LNCAP (cell line): ENCODE results near the gene SRRM4.

Experiments
- CTCF ChIP-seq: fragments of 450-650 bp; IDR thresholded peaks from 2 replicates; pipeline ENCODE4 v1.5.1; 2017; ENCODE audit warnings: mild to moderate bottlenecking

SRRM4 gene

DNA sequence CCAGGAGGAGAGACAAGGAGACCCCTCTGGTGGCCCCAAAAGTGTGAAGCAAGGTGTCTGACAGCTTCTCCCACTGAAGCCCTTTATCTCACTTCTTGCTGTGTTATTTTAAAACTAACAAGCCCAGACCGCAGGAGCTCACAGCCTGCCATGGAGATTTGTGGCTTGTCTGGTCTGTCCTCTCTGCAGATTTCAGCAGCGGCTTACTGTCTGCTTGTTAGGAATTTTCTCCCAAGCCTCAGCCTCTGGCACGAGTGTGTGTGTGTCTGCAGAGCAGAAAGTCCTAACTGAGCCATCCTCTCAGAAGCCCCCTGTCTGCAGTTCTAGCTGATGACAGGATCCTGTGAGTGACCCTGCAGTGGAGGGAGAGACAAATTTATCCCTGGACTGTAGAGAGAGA, 109.5 kb downstream of the SRRM4 start:
- no peak for TF ChIP-seq CTCF

DNA sequence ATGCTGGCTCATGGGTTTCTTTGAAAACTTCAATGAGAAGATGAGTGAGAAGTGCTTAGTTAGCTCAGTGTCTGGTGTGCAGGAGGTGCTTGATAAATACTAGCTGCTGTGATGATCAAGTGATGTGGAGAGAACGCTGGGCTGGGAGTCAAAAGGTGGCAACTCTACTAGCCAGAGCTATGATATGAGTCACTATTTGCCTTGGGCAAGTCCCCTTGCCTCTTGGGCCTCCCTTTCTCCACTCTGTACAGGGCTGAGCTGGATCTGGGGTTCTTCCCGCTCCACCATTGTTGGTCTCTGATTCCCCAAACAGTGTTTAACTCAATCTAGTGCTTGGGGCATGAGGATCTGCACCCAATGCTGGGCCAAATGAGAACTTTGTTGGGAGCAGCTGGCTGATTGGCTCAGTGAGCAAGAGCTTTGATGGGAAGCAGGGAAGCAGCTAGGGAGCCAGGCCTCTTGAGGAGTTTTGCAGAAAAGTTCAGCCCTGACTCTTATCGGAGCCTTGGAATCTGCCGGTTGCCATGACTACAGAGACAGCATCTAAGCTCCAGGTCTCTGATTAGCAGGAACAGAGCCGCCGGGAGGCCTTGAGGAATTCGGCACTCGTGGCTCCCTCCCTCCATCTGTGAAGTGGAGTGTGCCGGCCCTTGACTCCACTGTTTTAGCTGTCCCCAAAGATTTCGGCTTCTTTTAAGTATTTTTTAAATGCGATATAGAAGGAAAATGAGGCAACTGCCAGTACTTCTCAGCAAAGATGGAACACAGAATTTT, 115.3 kb downstream of the SRRM4 start:
- TF ChIP-seq CTCF = no peak

DNA sequence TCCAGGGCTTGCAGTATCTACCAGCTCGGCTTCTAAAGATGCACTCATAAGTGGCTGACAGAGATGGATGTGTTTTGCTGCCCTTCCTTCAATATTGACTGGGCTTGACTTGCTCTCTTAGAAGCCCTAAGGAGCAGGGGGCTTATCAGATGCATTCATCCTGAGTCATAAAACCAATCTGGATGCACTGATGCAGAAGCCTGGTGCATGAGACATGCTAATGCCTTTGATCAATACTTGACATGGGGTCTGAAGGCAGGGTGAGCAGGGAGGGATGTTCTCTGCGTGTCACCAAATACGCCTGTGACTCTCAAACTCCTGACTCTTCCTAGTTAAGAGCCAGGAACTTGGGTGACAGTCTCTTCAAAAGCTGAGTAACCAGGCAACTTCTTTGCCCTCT, 119.6 kb downstream of the SRRM4 start:
- TF ChIP-seq CTCF = no peak

GRCh38 chr12:119102274-119102673, 120.9 kb downstream of the SRRM4 start:
- TF ChIP-seq CTCF = no peak

DNA sequence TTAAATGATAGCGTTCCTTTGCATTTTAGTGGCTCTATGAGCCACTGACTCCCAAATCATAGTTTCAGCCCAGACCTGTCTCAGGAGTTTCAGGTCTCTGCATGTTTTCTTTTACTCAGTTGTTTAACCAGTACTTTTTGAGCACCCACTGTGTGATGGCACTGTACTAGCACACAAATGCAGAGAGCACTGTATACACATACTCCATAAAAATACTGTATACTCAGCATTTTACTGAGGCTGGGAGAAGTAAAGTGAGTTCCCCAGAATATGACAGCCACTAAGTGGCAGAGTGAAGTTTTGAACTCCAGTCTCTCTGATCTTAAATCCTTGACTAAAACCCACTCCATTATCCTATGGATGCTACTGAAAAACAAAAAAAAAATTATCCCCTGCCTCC, 121.4 kb downstream of the SRRM4 start:
- no peak for TF ChIP-seq CTCF

DNA sequence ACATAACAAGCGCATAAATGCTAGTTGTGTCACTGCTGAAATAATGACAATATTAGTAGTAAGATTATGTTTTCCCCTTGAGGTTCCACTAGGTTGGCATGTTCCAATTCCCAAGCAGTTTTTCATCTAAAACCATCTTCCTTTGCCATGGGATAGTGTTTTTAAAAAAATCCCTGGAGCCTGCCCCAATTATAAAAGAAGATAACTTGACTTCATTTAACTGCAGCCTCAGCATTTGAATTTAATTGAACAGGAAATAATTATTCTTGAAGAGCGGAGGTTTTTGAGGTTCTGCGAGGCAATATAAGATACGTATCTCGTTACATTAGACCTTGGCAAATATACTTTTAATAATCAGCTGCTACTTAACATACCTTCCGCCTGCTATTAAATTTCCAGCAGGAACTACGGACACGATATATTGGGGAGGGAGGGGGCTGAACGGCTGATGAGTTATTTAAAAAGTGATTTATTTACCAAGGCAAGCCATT, 132.2 kb downstream of the SRRM4 start:
- TF ChIP-seq CTCF = no peak

DNA sequence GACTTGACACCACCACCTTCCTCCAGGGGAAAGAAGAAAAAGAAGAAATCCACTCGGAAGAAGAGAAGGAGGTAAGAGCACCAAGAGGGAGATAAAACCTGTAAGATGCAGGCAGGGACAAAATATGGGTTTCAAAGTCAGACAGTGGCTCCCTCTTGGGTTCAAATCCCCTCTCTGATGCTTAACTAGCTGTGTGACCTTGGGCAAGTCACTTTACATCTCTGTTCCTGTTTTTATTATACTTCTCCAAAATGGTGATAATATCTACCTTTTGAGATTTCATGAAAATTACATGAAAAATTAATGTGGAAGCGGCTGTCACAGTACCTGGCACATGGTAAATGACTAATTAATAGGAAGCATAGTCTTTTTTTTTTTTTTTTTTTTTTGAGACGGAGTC, 133.0 kb downstream of the SRRM4 start:
- no peak for TF ChIP-seq CTCF
